Liver (tissue), 9 donors: Measurements from ENCODE around the gene LGI1. TPM values are rescaled to one million over a fixed set of nuclear protein-coding genes. Genes with fewer than 3 reads are reported as not detected.

Experiments used
- DNase-seq: peaks from one replicate; pipeline ENCODE4 v3.0.0-alpha.2; 2017; ENCODE audit warnings: low spot score
- H3K27ac ChIP-seq, 2 donors: one replicate each; pipeline ENCODE4 v1.7.0; 2013; ENCODE audit warnings: inconsistent platforms in 2 of 2, low read length in 2 of 2, control low read depth in 1 of 2, low read depth in 1 of 2, mild to moderate bottlenecking in 1 of 2
- H3K27me3 ChIP-seq, 4 donors: one replicate each; pipeline versions ENCODE4 v1.6.1 to v1.7.0; 2013; ENCODE audit warnings: low read length in 3 of 4, inconsistent platforms in 1 of 4, mild to moderate bottlenecking in 1 of 4, moderate library complexity in 1 of 4; ENCODE audit not compliant: control insufficient read depth in 4 of 4, insufficient read depth in 4 of 4
- H3K36me3 ChIP-seq, 4 donors: one replicate each; pipeline versions ENCODE4 v1.6.1 to v1.7.0; 2013; ENCODE audit warnings: low read length in 3 of 4, mild to moderate bottlenecking in 3 of 4, low read depth in 1 of 4, moderate library complexity in 1 of 4; ENCODE audit not compliant: control insufficient read depth in 4 of 4, insufficient read depth in 3 of 4
- H3K4me1 ChIP-seq, 4 donors: one replicate each; pipeline versions ENCODE4 v1.6.1 to v1.7.0; 2013; ENCODE audit warnings: low read length in 3 of 4, mild to moderate bottlenecking in 3 of 4, moderate library complexity in 1 of 4; ENCODE audit not compliant: control insufficient read depth in 4 of 4, insufficient read depth in 4 of 4
- H3K4me3 ChIP-seq, 3 donors: one replicate each; pipeline versions ENCODE4 v1.6.1 to v1.7.0; 2013; ENCODE audit warnings: low read length in 3 of 3, control low read depth in 1 of 3, low read depth in 1 of 3, mild to moderate bottlenecking in 1 of 3
- H3K9ac ChIP-seq, 2 donors: one replicate each; pipeline ENCODE4 v1.7.0; 2013; ENCODE audit warnings: low read length in 2 of 2, mild to moderate bottlenecking in 2 of 2, moderate library complexity in 2 of 2, control low read depth in 1 of 2, low read depth in 1 of 2
- H3K9me3 ChIP-seq, 4 donors: one replicate each; pipeline versions ENCODE4 v1.6.1 to v1.7.0; 2013; ENCODE audit warnings: low read length in 3 of 4; ENCODE audit not compliant: control insufficient read depth in 4 of 4
- FOXA1 ChIP-seq: IDR thresholded peaks from 2 replicates; pipeline ENCODE4 v1.6.1; 2016; ENCODE audit warnings: antibody characterized with exemption
- GABPA ChIP-seq, 2 donors: IDR thresholded peaks in 1 of 2; conservative IDR thresholded peaks in 1 of 2; 2 replicates each; pipeline ENCODE4 v1.6.1; 2016; ENCODE audit warnings: antibody characterized with exemption in 2 of 2, mild to moderate bottlenecking in 1 of 2, moderate library complexity in 1 of 2
- NR2F2 ChIP-seq: IDR thresholded peaks from 2 replicates; pipeline ENCODE4 v1.6.1; 2016; ENCODE audit warnings: antibody characterized with exemption
- RAD21 ChIP-seq, 2 donors: IDR thresholded peaks; 2 replicates each; pipeline ENCODE4 v1.6.1; 2016; ENCODE audit warnings: antibody characterized with exemption in 2 of 2, mild to moderate bottlenecking in 2 of 2
- RXRA ChIP-seq, 2 donors: IDR thresholded peaks; 2 replicates each; pipeline ENCODE4 v1.6.1; 2017 to 2018; ENCODE audit warnings: antibody characterized with exemption in 2 of 2, mild to moderate bottlenecking in 1 of 2
- YY1 ChIP-seq: IDR thresholded peaks from 2 replicates; pipeline ENCODE4 v1.6.1; 2016; ENCODE audit warnings: antibody characterized with exemption, mild to moderate bottlenecking
- WGBS: extraction: QIAGEN DNeasy Blood & Tissue Kit; methylation state at CpG from one replicate; pipeline ENCODE4 v1.1.7; 2013; 5-methylcytosine and 5-hydroxymethylcytosine counted together
- polyA plus RNA-seq, 2 donors: library from polyadenylated mRNA; stranded (reverse) in 1 of 2; unstranded in 1 of 2; fragments of 200-250 nt in 1 of 2; fragments of >200 nt in 1 of 2; fragmentation: Nextera tagmentation in 1 of 2; extraction: Ambion mirVana in 1 of 2; gene quantifications; one replicate each; pipeline versions ENCODE4 v1.2.1 to v1.2.3, GENCODE V29; 2013 to 2015
- total RNA-seq, 2 donors: library from RNA; depleted of rRNA; stranded (reverse); fragments of >200 nt; gene quantifications; one replicate each; pipeline ENCODE4 v1.2.3, GENCODE V29; 2014
- TF ChIP-seq, protein P1 (sequence below): fragments of 150-350 bp; IDR thresholded peaks from 2 replicates; pipeline ENCODE4 v1.5.1; 2017; ENCODE audit warnings: improper control_type of control experiment, low read depth, low read length; ENCODE audit not compliant: missing input control
- TF ChIP-seq, protein P2 (sequence below): IDR thresholded peaks from 2 replicates; pipeline ENCODE4 v1.6.1; 2016; ENCODE audit warnings: antibody characterized with exemption
- TF ChIP-seq, protein P3 (sequence below): IDR thresholded peaks from 2 replicates; pipeline ENCODE4 v1.6.1; 2016; ENCODE audit warnings: antibody characterized with exemption
- donor health status: healthy.
- donor health status: healthy.
- donor health status: healthy.
- donor health status: healthy.
- donor health status: healthy.

Gene LGI1
- total and polyA plus RNA-seq, 4 donors: 0.28 to 1.2 (median 1.1) TPM; not detected in 1

DNA sequence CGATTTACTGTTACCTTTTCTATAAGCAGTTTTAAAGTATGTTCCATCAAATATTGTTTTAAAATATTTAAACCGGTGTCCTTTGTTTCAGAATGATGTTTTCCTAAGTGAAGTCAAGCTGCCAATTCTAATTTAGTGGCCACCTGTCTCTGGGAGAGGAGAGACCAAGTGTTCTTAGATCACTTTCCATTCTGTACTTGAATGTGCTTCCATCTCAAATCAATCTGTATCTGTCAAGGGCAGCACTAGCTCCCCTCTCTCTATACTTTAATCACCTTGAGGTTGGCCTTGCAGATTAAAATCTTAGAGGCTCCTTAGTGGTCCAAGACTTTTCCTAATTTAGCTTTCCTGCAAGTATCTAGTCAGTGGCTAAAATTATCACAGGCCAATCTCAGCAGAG lies 49.6 kb downstream of the LGI1 start:
- no peak for DNase-seq
- H3K27me3 ChIP-seq: no peaks in the 10 kb centered on the region
- no peaks in the 10 kb centered on the region for H3K9me3 ChIP-seq
- TF ChIP-seq, protein P1, sequence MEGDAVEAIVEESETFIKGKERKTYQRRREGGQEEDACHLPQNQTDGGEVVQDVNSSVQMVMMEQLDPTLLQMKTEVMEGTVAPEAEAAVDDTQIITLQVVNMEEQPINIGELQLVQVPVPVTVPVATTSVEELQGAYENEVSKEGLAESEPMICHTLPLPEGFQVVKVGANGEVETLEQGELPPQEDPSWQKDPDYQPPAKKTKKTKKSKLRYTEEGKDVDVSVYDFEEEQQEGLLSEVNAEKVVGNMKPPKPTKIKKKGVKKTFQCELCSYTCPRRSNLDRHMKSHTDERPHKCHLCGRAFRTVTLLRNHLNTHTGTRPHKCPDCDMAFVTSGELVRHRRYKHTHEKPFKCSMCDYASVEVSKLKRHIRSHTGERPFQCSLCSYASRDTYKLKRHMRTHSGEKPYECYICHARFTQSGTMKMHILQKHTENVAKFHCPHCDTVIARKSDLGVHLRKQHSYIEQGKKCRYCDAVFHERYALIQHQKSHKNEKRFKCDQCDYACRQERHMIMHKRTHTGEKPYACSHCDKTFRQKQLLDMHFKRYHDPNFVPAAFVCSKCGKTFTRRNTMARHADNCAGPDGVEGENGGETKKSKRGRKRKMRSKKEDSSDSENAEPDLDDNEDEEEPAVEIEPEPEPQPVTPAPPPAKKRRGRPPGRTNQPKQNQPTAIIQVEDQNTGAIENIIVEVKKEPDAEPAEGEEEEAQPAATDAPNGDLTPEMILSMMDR: no peak
- no peak for TF ChIP-seq RAD21 (IDR thresholded peaks at IDR 0.05)
- TF ChIP-seq YY1: no peak
- no peak for TF ChIP-seq RXRA (IDR thresholded peaks at IDR 0.05)
- no peak overlapping the region for H3K9ac ChIP-seq
- H3K4me3 ChIP-seq: no peak overlapping the region
- no peak overlapping the region for H3K27ac ChIP-seq
- no peaks in the 10 kb centered on the region for H3K36me3 ChIP-seq
- H3K4me1 ChIP-seq: no peaks in the 10 kb centered on the region
- WGBS: 82% methylated on average over 2 of the region's 2 CpGs

DNA sequence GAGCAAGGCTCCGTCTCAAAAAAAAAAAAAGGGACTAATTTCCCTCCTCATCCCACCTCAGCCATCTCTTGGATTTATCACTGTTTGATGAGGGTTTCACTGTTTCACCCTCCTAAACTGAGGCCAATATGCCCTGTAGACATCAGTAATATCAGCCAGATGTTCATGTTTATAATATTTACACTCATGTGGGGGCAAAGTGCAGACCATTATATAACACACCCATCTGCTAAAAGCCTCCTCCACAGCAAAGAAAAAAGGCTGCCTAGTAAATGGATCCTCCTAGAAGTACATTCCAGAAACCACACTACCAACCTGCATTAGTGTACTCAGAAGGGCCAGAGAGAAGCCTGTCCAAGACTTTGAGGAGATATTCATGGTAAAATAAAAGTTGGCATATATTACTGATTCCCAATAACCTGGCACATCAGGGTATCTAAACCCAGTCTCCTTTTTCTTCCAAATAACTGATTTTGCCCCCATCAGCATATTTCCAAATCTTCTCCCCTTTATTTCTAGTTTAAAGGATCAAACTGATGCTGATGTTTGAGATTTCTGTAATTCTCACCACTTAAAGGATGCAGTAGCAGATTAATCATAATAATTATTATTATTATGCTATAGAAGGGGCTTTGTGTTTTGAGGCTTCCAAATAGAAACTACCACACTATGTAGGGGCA lies 55.1 kb downstream of the LGI1 start:
- Histone ChIP-seq H3K4me1 (peaks cover 0 to 7% (median 4%) of the 10 kb centered on the region in 4 donors), H3K9me3 (no peaks in the 10 kb centered on the region), H3K27me3 (no peaks in the 10 kb centered on the region), H3K36me3 (no peaks in the 10 kb centered on the region), H3K9ac (no peak overlapping the region), H3K27ac (no peak overlapping the region), H3K4me3 (no peak overlapping the region)
- DNase-seq: no peak
- TF ChIP-seq, protein P2, sequence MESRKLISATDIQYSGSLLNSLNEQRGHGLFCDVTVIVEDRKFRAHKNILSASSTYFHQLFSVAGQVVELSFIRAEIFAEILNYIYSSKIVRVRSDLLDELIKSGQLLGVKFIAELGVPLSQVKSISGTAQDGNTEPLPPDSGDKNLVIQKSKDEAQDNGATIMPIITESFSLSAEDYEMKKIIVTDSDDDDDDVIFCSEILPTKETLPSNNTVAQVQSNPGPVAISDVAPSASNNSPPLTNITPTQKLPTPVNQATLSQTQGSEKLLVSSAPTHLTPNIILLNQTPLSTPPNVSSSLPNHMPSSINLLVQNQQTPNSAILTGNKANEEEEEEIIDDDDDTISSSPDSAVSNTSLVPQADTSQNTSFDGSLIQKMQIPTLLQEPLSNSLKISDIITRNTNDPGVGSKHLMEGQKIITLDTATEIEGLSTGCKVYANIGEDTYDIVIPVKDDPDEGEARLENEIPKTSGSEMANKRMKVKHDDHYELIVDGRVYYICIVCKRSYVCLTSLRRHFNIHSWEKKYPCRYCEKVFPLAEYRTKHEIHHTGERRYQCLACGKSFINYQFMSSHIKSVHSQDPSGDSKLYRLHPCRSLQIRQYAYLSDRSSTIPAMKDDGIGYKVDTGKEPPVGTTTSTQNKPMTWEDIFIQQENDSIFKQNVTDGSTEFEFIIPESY: no peak
- TF ChIP-seq, protein P3, sequence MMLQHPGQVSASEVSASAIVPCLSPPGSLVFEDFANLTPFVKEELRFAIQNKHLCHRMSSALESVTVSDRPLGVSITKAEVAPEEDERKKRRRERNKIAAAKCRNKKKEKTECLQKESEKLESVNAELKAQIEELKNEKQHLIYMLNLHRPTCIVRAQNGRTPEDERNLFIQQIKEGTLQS: no peak
- TF ChIP-seq, protein P1: no peak
- TF ChIP-seq FOXA1 (no peak), GABPA (IDR thresholded peaks at IDR 0.05 in 1 of 2, conservative IDR thresholded peaks at IDR 0.05 in 1 of 2) (no peak), NR2F2 (no peak)
- WGBS: 83% methylated on average over 1 of the region's 1 CpG
